GM23338 (cell line): Measurements from ENCODE around the gene KIFC3.

Source experiments
- CREB1 ChIP-seq: fragments of 250-450 bp; sonication (Bioruptor Pico); IDR thresholded peaks from 2 replicates; pipeline ENCODE4 v1.5.0; 2020; ENCODE audit warnings: low read depth, mild to moderate bottlenecking, moderate library complexity
- EZH2 ChIP-seq: fragments of 200-600 bp; sonication (generic); IDR thresholded peaks from one replicate; pipeline ENCODE4 v1.8.0; 2017; ENCODE audit warnings: antibody characterized with exemption, mild to moderate bottlenecking, low read depth; ENCODE audit not compliant: unreplicated experiment
- POLR2AphosphoS5 ChIP-seq: IDR thresholded peaks from 2 replicates; pipeline ENCODE4 v1.6.1; 2016; ENCODE audit warnings: antibody characterized with exemption, low read depth
- STAT1 ChIP-seq: IDR thresholded peaks from one replicate; pipeline ENCODE4 v1.6.1; 2016; ENCODE audit warnings: antibody characterized with exemption; ENCODE audit not compliant: unreplicated experiment
- ZNF331 ChIP-seq: fragments of 250-450 bp; sonication (Bioruptor Pico); IDR thresholded peaks from 2 replicates; pipeline ENCODE4 v1.5.0; 2020; ENCODE audit warnings: low read depth, mild to moderate bottlenecking, moderate library complexity
- TF ChIP-seq, protein P1 (sequence below), 2 experiments: fragments of 200-600 bp in 1 of 2; sonication (generic) in 1 of 2; conservative IDR thresholded peaks; 2 replicates each; pipeline versions ENCODE4 v1.5.1 to v1.6.1; 2016 to 2017; ENCODE audit warnings: antibody characterized with exemption in 2 of 2, low read depth in 2 of 2, mild to moderate bottlenecking in 2 of 2, moderate library complexity in 1 of 2

DNA sequence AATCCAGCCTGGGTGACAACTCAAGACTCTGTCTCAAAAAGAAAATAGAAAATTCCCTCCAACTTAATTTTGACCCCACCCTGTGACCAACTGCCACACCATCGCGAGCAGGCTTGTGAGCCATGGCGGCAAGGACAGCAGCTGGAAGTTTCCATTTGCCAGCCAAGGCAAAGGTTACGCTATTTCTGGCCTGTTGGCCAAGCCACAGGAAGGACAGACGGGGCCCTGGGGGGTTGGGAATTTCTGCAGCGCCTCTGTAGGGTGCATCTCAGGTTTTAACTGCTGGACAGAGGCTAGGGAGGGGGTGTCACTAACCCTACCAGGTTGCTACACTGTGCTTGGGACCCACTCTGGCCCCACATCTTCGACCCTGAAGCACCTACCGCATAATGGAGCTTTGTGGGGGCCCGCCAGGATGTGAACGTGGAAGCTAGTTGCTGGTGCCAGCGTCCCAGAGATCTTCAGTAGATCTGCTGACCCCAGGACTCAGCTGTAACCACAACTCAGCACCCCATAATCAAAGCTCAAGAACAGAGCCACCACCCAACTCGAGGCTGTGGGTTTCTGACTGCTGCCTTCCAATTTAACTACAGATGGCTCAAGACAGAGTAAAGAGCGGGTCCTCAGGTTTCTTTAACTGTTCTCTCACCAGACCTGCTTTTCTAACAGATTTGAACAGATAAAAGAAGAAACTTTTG is 10.9 kb downstream of the KIFC3 start:
- TF ChIP-seq STAT1 (no peak), CREB1 (no peak), POLR2AphosphoS5 (no peak), ZNF331 (CRISPR knock-in tag) (no peak), EZH2 (no peak)
- TF ChIP-seq, protein P1, sequence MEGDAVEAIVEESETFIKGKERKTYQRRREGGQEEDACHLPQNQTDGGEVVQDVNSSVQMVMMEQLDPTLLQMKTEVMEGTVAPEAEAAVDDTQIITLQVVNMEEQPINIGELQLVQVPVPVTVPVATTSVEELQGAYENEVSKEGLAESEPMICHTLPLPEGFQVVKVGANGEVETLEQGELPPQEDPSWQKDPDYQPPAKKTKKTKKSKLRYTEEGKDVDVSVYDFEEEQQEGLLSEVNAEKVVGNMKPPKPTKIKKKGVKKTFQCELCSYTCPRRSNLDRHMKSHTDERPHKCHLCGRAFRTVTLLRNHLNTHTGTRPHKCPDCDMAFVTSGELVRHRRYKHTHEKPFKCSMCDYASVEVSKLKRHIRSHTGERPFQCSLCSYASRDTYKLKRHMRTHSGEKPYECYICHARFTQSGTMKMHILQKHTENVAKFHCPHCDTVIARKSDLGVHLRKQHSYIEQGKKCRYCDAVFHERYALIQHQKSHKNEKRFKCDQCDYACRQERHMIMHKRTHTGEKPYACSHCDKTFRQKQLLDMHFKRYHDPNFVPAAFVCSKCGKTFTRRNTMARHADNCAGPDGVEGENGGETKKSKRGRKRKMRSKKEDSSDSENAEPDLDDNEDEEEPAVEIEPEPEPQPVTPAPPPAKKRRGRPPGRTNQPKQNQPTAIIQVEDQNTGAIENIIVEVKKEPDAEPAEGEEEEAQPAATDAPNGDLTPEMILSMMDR (conservative IDR thresholded peaks at IDR 0.05; ENCODE audit: low read depth in 2 of 2) = no peak
